ENCODE data around the gene KRT82. TPM values are rescaled to one million over a fixed set of nuclear protein-coding genes. Genes with fewer than 3 reads are reported as not detected.
"Not testable (repeated sequence)": the region's sequence is repeated elsewhere in the genome, so short reads cannot be mapped to it uniquely, and the experiment has no call there.

The KRT82 gene
- polyA plus RNA-seq, 10 donors, result not detected

DNA sequence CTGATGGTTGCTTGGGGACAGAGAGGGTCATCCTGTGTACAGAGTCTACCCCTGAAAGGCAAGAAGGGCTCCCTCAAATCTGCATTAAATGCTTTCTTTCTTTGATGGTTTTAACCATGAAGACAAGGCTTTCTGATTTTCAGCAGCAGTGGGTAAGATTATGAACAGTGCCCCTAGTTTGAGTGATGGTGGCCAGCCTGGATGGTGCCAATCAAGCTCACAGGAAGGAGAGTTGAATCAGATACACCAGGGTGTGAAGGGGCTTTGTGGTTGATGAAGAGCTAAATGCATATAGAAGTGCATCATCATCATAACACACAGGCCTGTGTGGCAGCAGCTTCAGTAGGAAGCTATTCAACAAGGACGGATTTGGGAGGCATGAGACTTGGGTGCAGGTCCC lies 44.6 kb downstream of the KRT82 start:
- DNase-seq, result no peak

DNA sequence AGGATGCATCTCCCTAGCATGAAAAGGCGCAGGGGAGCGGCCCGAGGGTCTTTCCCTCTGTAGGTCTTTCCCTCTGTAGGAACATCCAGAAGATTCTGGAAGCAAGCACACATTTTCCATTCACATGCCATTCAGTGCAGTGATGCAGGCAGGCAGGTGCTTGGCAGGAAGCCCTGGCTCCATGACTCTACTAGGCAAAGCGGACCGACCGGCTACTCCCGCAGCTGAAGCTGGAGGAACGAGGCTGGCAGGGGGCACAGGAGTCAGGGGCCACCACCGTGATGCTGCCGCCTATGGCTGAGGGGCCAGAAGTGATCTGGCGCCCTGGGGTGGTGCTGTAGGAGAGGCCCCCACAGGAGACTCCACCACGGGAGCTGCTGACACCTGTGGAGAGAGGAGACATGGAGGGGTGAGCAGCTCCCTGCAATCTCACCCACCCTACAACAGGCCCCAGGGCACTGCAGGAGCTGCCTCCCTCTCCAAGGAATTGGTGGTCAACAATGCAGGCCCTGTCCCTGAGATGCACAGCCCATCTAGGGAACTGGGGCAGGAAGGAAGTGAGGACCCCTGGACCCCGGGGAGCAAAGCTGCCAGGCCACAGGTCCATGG lies 45.4 kb downstream of the KRT82 start:
- peak in 2 of 3 donors; percentile 33 to 45 for DNase-seq

- no peak for DNase-seq
Observed at GRCh38 chr12:52360106-52360662, 46.0 kb downstream of the KRT82 start.

DNA sequence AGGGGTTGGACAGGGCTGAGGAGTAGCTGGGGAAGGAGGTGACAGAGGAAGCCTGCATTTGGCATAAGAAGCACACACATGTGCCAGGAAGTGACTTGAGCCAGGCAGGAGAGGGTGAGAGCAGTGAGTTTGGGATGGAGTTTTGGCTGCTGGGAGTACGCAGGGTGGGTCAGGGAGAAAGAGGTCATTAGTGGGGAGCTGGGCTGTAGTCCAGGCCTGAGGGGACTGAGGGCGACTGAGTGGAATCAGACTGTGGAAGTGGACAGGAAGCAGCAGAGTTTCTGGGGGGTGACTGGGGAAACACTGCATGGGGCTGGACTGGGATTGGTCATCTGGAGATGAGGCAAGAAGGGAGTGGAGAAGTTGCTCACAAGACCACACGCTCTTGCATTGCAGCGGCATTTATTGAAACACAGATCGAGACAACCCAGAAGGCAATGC lies 46.5 kb downstream of the KRT82 start:
- peak in 1 of 3 donors; percentile 26 for DNase-seq

GRCh38 chr12:52358575-52359350 lies 47.4 kb downstream of the KRT82 start:
- DNase-seq, result no peak

DNA sequence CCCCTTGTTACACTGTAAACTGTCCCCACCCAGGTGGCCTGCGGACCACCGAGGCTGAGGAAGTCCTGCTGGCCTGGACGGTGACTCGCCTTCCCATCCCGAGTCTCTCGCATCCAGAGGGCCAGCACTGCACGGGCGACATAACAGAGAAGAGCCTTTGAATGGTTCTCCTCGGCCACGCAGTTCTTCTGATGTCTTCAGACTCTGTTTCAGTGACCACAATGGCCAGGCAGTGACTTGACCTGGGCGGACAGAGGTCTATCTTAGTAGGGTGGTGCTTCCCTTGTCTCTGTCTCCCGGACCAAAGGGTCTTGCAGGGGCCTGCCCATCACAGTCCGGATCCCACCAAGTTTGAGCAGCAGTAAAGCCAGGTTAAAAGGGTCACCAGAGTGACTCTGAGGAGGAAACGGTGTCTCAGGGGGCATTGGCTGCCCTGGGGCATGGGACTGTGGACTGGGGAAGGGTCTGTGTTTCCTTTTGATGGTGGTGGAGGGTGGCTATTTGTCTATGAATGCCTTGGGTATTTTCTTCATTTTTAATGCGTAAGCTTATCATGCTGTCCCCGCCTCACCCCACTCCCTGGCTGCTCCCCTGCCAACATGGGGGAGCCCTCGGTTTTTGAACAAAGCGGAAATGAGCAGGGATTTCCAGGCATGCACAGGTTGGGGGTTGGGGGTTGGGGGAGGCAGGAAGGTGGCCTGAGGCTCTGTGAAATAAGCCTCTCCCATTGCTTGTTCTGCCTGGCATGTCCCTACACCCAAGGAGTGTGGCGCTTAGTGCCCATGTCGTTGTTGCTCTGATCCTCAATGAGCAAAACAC lies 49.2 kb downstream of the KRT82 start:
- no peak for DNase-seq

DNA sequence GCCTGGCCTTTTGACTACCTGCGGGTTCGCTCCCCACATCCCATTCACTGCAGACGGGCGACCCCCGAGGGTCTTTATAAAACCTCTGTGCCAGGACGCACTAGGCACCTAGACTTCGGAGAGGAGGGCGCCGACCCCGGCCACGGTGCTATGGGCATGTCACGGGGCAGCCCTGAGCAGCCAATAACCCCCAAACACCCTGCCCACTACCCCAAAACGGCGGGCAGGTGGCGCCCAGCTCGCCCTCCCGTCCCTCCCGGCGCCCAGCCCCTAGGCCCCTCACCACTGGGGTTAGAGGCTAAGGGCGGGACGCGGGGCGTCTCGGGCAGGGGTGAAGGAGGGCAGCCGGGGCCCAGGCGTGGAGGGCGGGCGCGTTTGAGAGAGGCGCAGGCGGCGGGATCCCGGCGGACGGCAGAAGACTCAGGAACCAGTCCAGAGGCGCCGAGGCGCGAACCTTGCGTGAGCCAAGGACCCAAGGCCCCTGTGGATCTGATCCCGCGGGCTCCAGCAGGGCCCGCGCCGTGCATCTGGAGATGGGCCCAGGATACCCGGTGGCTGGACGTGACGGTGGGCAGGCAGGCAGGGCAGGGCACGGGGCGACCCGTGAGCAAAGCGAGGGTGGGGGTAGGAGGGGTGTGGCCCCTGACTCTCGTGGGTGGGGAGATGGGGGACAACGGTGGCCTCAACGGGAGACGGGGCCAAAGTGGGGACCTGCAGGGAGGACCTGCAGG lies 49.9 kb downstream of the KRT82 start:
- DNase-seq, result no peak

DNA sequence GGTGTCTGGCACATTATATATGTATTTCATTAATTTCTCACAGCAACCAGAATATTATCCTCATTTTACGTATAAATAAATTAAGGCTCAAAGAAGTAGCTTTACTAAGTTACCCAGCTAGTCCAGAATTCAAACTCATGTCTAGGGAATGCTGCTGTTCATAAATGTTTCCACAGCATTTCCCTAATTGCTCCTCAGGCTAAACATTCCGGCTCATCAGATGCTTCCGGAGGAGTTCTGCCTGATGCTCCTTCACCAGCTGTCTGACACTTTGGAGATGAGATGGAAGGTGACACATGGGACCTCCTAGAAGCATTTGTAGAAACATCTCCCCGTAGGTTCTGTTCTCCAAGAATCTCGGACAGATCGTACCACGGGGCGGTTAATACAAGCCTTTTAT lies 51.0 kb downstream of the KRT82 start:
- no peak for DNase-seq

DNA sequence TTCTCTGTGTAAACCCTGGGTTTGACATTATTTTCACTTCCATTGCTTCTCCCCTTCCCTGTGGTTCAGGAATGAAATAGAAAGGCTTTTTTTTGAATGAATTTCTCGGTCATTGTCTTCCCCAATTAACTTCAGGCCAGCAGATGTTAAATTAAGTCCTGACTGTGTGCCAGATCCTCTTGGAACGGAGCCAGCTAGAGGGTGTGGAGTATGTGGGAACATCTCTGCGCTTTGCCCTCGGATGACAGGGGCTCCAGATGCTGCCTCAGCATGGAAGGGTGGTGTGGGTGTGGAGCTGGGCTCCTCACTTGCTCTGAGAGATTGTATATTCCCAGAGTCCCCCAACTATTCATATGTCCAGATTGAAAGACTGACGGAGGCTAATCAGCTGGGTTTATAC lies 51.9 kb downstream of the KRT82 start:
- DNase-seq, result peak in 1 of 3 donors; percentile 49

- no peak for DNase-seq
Observed at GRCh38 chr12:52353766-52354165, 52.4 kb downstream of the KRT82 start.

GRCh38 chr12:52352951-52353350 lies 53.2 kb downstream of the KRT82 start:
- DNase-seq, result no peak

DNA sequence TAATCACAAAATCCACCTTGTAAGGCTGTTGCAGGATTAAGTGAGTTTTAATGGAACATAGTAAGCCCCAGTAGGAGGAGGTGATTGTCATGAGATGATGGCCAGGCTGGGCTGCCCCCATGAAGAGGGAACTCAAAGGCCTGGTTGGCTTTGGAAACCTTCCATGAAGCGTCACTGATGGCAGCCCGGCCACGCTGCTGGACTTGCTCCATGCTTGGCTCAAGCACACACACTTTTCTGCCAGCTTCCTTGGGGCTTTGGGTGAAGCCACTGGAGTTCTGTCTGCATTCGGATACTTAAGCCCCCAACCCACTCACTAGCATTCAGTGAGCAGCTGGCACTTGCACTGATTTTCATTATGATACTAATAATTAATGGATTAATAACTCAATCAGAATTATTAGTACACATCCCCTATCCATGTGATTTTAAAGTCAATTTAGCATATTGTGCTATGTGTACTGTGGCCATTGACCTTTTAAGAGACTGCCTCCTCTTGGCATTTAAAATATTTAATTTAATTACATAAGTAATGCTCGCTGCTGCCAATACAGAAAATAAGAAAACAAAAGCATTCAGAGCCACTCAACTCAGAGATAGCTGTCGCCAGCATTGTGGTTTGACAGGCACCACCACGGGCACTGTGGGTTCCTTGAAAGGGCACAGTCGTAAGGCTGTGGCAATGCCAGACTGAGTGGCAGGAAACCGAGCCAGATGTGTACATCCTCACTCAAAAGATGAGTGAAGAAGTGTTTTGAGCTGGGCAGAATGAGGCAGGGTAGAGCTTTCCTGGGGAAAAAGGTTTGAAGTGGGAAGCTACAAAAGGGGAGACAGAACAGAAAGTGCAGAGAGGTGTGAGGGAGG lies 54.7 kb downstream of the KRT82 start:
- peak in 1 of 3 donors; percentile 37 for DNase-seq

- no peak for DNase-seq
Observed at GRCh38 chr12:52350786-52351185, 55.3 kb downstream of the KRT82 start.

GRCh38 chr12:52350021-52350620 lies 56.0 kb downstream of the KRT82 start:
- no peak for DNase-seq

- no peak for DNase-seq
Observed at GRCh38 chr12:52349196-52349595, 56.9 kb downstream of the KRT82 start.

DNA sequence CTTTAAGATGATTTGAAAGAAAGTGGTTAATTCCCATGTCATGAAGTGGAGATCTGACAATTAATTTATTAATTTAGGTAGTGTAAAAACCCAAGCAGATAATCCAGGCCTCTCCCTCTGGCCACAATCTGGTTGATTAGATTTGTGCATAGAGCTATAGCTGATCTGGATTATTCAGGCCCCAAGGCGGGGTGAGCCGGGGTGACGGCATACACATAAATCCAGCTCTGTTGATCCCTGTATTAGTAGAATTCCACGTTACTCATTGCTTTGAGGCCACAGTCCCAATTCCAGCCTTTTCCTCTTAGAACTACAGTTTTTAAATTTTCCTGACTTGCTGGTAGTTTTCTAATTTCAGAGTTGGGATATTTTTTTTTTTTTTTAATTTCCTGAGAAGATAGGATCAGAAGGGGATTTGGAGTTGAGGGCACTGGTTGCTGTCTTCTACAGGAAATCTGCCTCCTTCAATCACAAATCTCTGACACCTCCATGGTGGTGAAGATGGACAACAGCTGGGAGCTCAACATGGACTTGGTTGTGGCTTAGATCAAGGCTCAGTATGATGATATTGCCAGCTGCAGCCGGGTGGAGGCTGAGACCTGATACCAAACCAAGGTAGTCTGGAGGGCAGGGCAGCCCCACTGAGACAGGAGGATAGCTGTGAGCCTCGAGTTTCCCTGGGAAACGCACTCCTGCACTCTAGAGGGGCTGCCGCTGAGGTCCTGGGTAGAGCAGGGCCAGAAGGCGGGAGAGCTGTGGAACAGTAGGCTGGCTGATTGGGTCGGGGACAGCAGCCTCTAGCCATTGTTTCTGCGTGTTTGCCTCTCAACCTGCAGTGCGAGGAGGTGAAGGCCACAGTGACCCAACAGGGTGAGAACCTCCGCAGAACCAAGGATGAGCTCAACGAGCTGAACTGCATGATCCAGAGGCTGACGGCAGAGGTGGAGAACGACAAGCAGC lies 58.3 kb downstream of the KRT82 start:
- peak in 1 of 3 donors; percentile 28 for DNase-seq

- no peak for DNase-seq
Observed at GRCh38 chr12:52347016-52347415, 59.1 kb downstream of the KRT82 start.

- no peak for DNase-seq
Observed at GRCh38 chr12:52346593-52346992, 59.5 kb downstream of the KRT82 start.

GRCh38 chr12:52345041-52345440 lies 61.1 kb downstream of the KRT82 start:
- not testable (repeated sequence) for DNase-seq
